ENCODE data around the gene SAT1. TPM values are rescaled to one million over a fixed set of nuclear protein-coding genes. Genes with fewer than 3 reads are reported as not detected.

SAT1 gene
- total and polyA plus RNA-seq, 10 of the 15 experiments (the other 5 are each of a cell fraction or from before 2014, with no cell fraction given): 42.2 to 234 (median 60.4) TPM

DNA sequence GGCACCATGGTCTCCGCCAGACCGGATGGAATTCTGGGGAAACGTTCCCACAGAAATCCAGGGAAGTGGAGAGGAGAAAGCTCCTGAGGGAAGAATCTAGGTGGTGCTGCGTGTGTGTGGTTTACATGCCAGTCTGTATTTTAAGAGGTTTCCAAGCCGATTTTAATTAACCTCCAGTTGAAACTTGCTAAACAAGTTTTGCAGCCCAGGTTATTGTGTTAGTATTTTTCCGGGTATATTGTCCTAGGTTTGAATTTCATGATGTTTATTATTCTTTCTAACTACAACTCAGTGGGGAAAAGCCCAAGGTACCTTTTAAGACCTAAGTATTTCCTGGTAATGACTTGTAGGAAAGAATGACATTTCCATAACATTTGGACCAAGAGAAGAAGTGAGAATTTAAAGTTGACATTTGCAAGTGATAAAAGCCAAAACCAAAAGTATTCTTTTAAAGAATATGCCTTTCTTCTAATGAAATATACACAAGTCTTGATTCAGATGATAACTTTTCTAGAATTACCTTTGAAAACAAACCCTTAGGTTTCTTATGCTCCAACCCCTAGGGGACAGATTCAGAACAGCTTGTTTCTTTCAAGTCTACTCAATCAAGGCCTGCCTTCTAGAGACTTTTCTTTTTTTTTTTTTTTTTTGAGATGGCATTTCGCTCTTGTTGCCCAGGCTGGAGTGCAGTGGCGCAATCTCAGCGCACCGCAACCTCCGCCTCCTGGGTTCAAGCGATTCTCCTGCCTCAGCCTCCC, 14.6 kb downstream of the SAT1 start:
- Histone ChIP-seq H3K27me3 (replicated peaks in 1 of 2; ENCODE audit: control insufficient read depth in 2 of 2, insufficient read depth in 2 of 2, low read length in 1 of 2) (no peaks in the 10 kb centered on the region), H3K4me2 (ENCODE audit: control insufficient read depth, insufficient read depth) (no peak overlapping the region), H3K4me1 (ENCODE audit: control insufficient read depth, insufficient read depth, low read length) (no peaks in the 10 kb centered on the region), H3K79me2 (ENCODE audit: control insufficient read depth, insufficient read depth, low read length) (no peaks in the 10 kb centered on the region), H3K9ac (ENCODE audit: control insufficient read depth, insufficient read depth, low read length) (no peak overlapping the region), H2AFZ (ENCODE audit: control insufficient read depth, low read depth, low read length) (no peak overlapping the region), H3K4me3 (no peak overlapping the region), H3K36me3 (ENCODE audit: control insufficient read depth in 2 of 2, insufficient read depth in 2 of 2, low read length in 1 of 2) (no peaks in the 10 kb centered on the region), H3K9me3 (replicated peaks; ENCODE audit: control insufficient read depth, insufficient read depth, low read length) (no peaks in the 10 kb centered on the region), H3K27ac (ENCODE audit: control insufficient read depth, insufficient read depth) (no peak overlapping the region), H4K20me1 (ENCODE audit: control insufficient read depth, insufficient read depth) (no peaks in the 10 kb centered on the region)
- WGBS (ENCODE audit: insufficient coverage, insufficient replicate concordance, low lambda C conversion rate, missing lambda C conversion rate): 68% methylated on average over 11 of the region's 12 CpGs
- POLR2A ChIA-PET: no interaction called here
- SMC1A ChIA-PET (ENCODE audit: uncharacterized antibody, unreplicated experiment): no interaction called here
- no TSS peak for BruUV-seq (replicated peaks)
- in situ Hi-C loops (cut with MboI) (no loop called here), intact Hi-C loops (cut with micrococcal nuclease; ENCODE audit: unreplicated experiment) (no loop called here)
- RAD21 ChIA-PET (ENCODE audit: unreplicated experiment): interaction anchor here (0.7 to 0.9 kb wide), 2 partner anchors 103 to 104 kb away, joined by 3 to 4 read pairs; no protein-coding TSS in a partner anchor
- no peak for ATAC-seq
- DNase-seq (ENCODE audit: low read depth, low spot score): no peak
- CTCF ChIA-PET: no interaction called here
- no peak for TF ChIP-seq ELK1 (IDR thresholded peaks at IDR 0.05; ENCODE audit: low read depth, low read length)
- TF ChIP-seq, protein P1, sequence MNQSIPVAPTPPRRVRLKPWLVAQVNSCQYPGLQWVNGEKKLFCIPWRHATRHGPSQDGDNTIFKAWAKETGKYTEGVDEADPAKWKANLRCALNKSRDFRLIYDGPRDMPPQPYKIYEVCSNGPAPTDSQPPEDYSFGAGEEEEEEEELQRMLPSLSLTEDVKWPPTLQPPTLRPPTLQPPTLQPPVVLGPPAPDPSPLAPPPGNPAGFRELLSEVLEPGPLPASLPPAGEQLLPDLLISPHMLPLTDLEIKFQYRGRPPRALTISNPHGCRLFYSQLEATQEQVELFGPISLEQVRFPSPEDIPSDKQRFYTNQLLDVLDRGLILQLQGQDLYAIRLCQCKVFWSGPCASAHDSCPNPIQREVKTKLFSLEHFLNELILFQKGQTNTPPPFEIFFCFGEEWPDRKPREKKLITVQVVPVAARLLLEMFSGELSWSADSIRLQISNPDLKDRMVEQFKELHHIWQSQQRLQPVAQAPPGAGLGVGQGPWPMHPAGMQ (IDR thresholded peaks at IDR 0.05; ENCODE audit: borderline replicate concordance): no peak
- TF ChIP-seq MYC (IDR thresholded peaks at IDR 0.05; ENCODE audit: insufficient read depth, insufficient read length, insufficient replicate concordance, low read length, severe bottlenecking): no peak
- TF ChIP-seq HDAC6 (IDR thresholded peaks at IDR 0.05; ENCODE audit: unreplicated experiment): no peak
- no peak for TF ChIP-seq HSF1 (IDR thresholded peaks at IDR 0.05; ENCODE audit: low read depth, low read length)
- TF ChIP-seq, protein P2, sequence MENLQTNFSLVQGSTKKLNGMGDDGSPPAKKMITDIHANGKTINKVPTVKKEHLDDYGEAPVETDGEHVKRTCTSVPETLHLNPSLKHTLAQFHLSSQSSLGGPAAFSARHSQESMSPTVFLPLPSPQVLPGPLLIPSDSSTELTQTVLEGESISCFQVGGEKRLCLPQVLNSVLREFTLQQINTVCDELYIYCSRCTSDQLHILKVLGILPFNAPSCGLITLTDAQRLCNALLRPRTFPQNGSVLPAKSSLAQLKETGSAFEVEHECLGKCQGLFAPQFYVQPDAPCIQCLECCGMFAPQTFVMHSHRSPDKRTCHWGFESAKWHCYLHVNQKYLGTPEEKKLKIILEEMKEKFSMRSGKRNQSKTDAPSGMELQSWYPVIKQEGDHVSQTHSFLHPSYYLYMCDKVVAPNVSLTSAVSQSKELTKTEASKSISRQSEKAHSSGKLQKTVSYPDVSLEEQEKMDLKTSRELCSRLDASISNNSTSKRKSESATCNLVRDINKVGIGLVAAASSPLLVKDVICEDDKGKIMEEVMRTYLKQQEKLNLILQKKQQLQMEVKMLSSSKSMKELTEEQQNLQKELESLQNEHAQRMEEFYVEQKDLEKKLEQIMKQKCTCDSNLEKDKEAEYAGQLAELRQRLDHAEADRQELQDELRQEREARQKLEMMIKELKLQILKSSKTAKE (IDR thresholded peaks at IDR 0.05; ENCODE audit: low read depth, poor library complexity, severe bottlenecking): no peak
- no peak for TF ChIP-seq ZNF274 (IDR thresholded peaks at IDR 0.05; ENCODE audit: insufficient read depth, insufficient read length)
- no peak for FAIRE-seq
